Mesendoderm (in vitro differentiated cells): ENCODE results near the gene KATNAL2.

Source experiments
- DNase-seq: peaks from one replicate; pipeline ENCODE4 v3.0.0; 2013
- H2AK5ac ChIP-seq: 2 replicates; pipeline ENCODE4 v1.6.1; 2013; ENCODE audit warnings: low read length, inconsistent platforms
- H2BK120ac ChIP-seq: 2 replicates; pipeline ENCODE4 v1.6.1; 2013; ENCODE audit warnings: low read depth, mild to moderate bottlenecking, low read length, moderate library complexity, mixed read lengths
- H2BK15ac ChIP-seq: replicated peaks from 2 replicates; pipeline ENCODE4 v1.6.1; 2013; ENCODE audit warnings: low read depth, mild to moderate bottlenecking, moderate library complexity
- H2BK5ac ChIP-seq: 2 replicates; pipeline ENCODE4 v1.6.1; 2013; ENCODE audit warnings: low read length, inconsistent platforms
- H3K18ac ChIP-seq: 2 replicates; pipeline ENCODE4 v1.6.1; 2013; ENCODE audit warnings: mild to moderate bottlenecking, low read length, mixed read lengths
- H3K23ac ChIP-seq: one replicate; pipeline ENCODE4 v1.6.1; 2013; ENCODE audit warnings: low read length
- H3K27ac ChIP-seq: 2 replicates; pipeline ENCODE4 v1.5.1; 2013; ENCODE audit warnings: low read depth, mild to moderate bottlenecking, inconsistent platforms, low read length, moderate library complexity
- H3K27me3 ChIP-seq: 2 replicates; pipeline ENCODE4 v1.6.1; 2013; ENCODE audit warnings: low read length, control low read depth, mild to moderate bottlenecking, inconsistent platforms; ENCODE audit not compliant: insufficient read depth, poor library complexity
- H3K36me3 ChIP-seq: 2 replicates; pipeline ENCODE4 v1.6.1; 2013; ENCODE audit warnings: low read length, inconsistent platforms; ENCODE audit not compliant: control insufficient read depth, insufficient read depth
- H3K4ac ChIP-seq: one replicate; pipeline ENCODE4 v1.6.1; 2013; ENCODE audit warnings: low read depth, mild to moderate bottlenecking, low read length, moderate library complexity
- H3K4me1 ChIP-seq: 2 replicates; pipeline ENCODE4 v1.6.1; 2013; ENCODE audit warnings: low read depth, low read length, inconsistent platforms; ENCODE audit not compliant: control insufficient read depth
- H3K4me2 ChIP-seq: 2 replicates; pipeline ENCODE4 v1.6.1; 2013; ENCODE audit warnings: low read length
- H3K4me3 ChIP-seq: 2 replicates; pipeline ENCODE4 v1.5.1; 2013; ENCODE audit warnings: mild to moderate bottlenecking, low read length
- H3K56ac ChIP-seq: one replicate; pipeline ENCODE4 v1.6.1; 2013; ENCODE audit warnings: low read length
- H3K79me1 ChIP-seq: 2 replicates; pipeline ENCODE4 v1.6.1; 2013; ENCODE audit warnings: low read length, inconsistent platforms
- H3K79me2 ChIP-seq: 2 replicates; pipeline ENCODE4 v1.6.1; 2013; ENCODE audit warnings: mild to moderate bottlenecking, low read length; ENCODE audit not compliant: control insufficient read depth, insufficient read depth
- H3K9ac ChIP-seq: 2 replicates; pipeline ENCODE4 v1.6.1; 2013; ENCODE audit warnings: low read length, inconsistent platforms
- H4K5ac ChIP-seq: one replicate; pipeline ENCODE4 v1.6.1; 2013; ENCODE audit warnings: low read length
- H4K8ac ChIP-seq: one replicate; pipeline ENCODE4 v1.6.1; 2013; ENCODE audit warnings: low read depth, mild to moderate bottlenecking, control low read depth, low read length, moderate library complexity
- WGBS: extraction: QIAGEN DNeasy Blood & Tissue Kit; methylation state at CpG from one replicate; pipeline ENCODE4 v1.1.7; 2013; ENCODE audit warnings: low lambda C conversion rate, missing lambda C conversion rate; ENCODE audit not compliant: insufficient coverage; ENCODE audit errors: extremely low coverage; 5-methylcytosine and 5-hydroxymethylcytosine counted together

KATNAL2 gene

DNA sequence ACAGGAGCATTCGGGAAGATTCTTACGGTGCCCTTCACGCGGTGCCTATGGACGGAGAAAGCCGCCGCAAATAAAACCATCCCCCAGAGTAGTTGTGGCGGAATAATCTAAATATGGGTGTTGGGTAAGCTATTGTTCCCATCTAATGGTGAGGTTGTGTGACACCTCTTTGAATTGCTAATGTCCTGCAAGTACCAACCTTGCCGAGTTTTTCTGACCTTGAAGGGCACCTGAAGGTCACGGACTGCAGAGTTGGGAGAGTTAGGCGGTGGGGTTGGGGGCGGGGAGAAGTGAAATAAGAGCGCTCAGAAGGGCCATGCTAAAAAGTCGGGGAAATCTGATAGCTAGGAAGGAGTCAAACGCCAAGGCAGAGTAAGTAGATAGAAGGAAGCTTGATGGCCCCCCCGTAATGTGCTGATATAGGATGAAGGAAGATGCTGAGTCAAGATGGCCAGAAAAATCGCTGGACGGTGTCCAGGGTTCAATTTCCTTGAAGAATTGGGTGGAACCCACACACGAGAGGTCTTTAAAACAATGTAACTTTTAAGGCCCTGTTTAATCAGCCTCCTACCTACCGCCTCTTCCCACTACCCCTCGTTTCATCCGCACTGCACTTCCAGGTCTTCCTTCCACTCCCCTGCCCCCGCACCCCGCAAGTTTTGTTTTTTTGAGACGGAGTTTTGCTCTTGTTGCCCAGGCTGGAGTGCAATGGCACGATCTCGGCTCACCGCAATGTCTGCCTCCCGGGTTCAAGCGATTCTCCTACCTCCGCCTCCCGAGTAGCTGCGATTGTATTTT lies 600 bp downstream of the KATNAL2 start:
- Histone ChIP-seq H3K9ac (peak overlapping the region; percentile 84), H3K27me3 (no peaks in the 10 kb centered on the region), H3K4me1 (peaks cover 3% of the 10 kb centered on the region), H4K5ac (no peak overlapping the region), H3K18ac (peak overlapping the region; percentile 85), H3K4me2 (peak overlapping the region; percentile 82), H3K4ac (peak overlapping the region; percentile 76), H3K36me3 (no peaks in the 10 kb centered on the region), H3K27ac (peak overlapping the region; percentile 75), H3K79me2 (peaks cover 16% of the 10 kb centered on the region), H3K79me1 (peaks cover 8% of the 10 kb centered on the region), H4K8ac (no peak overlapping the region), H3K23ac (no peak overlapping the region), H3K4me3 (peak overlapping the region; percentile 75), H2BK5ac (no peak overlapping the region), H2AK5ac (no peak overlapping the region), H2BK120ac (no peak overlapping the region), H2BK15ac (no peak overlapping the region), H3K56ac (peak overlapping the region; percentile 95)
- DNase-seq = peak; percentile 70
- no CpG with 5 or more reads among the region's 33 CpGs for WGBS

DNA sequence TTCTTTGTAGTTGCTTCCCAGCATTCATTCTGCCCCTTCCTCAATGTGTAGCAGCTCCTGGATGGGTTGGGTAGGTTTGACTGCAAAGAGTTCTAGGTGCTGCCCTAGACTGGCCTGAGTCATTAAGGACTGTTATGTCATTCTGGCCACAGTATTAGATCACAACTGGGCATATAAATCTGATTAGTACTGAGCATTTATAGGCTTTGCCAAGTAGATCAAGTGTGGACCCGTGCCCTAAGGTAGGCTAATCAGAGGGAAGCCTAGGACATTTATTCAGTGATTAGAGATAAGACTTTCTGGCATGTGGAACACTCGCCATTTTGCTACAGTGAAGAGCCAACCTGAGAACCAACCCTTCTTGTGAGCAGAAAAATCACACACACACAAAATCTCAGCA lies 2.7 kb downstream of the KATNAL2 start:
- Histone ChIP-seq H3K79me1 (peaks cover 5% of the 10 kb centered on the region), H3K36me3 (no peaks in the 10 kb centered on the region), H2BK5ac (no peak overlapping the region), H3K27ac (no peak overlapping the region), H3K4me1 (peaks cover 3% of the 10 kb centered on the region), H2BK120ac (no peak overlapping the region), H3K56ac (no peak overlapping the region), H2BK15ac (no peak overlapping the region), H3K4ac (no peak overlapping the region), H3K4me3 (no peak overlapping the region), H4K5ac (no peak overlapping the region), H3K18ac (no peak overlapping the region), H3K9ac (no peak overlapping the region), H3K27me3 (no peaks in the 10 kb centered on the region), H3K79me2 (peaks cover 10% of the 10 kb centered on the region), H3K23ac (no peak overlapping the region), H4K8ac (no peak overlapping the region), H2AK5ac (no peak overlapping the region), H3K4me2 (no peak overlapping the region)
- no CpG with 5 or more reads among the region's 2 CpGs for WGBS
- DNase-seq = no peak

DNA sequence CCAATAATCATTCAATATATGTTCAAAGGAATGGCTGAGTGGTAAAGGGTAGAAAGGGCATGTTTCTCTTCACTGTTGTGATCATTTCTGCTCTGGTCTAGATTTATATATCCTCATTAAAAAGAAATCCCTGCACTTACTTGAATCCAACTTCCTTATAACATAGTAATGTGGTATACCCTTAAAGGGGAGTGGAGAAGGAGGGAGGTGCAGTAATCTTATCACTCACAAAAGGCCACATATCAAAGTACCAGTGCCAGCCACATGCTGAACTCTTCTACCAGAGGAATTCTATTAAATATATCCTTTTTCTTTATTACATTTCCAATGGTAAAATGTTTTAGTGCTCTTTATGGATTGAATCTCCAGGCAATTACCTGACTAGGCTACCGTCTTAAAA lies 3.3 kb downstream of the KATNAL2 start:
- H2BK5ac ChIP-seq = no peak overlapping the region
- H3K79me1 ChIP-seq = peaks cover 2% of the 10 kb centered on the region
- H3K27ac ChIP-seq = no peak overlapping the region
- no CpG with 5 or more reads among the region's 1 CpG for WGBS
- no peak overlapping the region for H2BK15ac ChIP-seq
- H3K79me2 ChIP-seq = peaks cover 6% of the 10 kb centered on the region
- no peak overlapping the region for H3K4me3 ChIP-seq
- H2BK120ac ChIP-seq = no peak overlapping the region
- no peak for DNase-seq
- no peak overlapping the region for H3K4me2 ChIP-seq
- H3K36me3 ChIP-seq = no peaks in the 10 kb centered on the region
- no peak overlapping the region for H4K8ac ChIP-seq
- no peak overlapping the region for H3K18ac ChIP-seq
- H3K4me1 ChIP-seq = peaks cover 3% of the 10 kb centered on the region
- H3K56ac ChIP-seq = no peak overlapping the region
- no peak overlapping the region for H4K5ac ChIP-seq
- H3K23ac ChIP-seq = no peak overlapping the region
- H3K9ac ChIP-seq = no peak overlapping the region
- no peak overlapping the region for H2AK5ac ChIP-seq
- no peaks in the 10 kb centered on the region for H3K27me3 ChIP-seq
- H3K4ac ChIP-seq = no peak overlapping the region

DNA sequence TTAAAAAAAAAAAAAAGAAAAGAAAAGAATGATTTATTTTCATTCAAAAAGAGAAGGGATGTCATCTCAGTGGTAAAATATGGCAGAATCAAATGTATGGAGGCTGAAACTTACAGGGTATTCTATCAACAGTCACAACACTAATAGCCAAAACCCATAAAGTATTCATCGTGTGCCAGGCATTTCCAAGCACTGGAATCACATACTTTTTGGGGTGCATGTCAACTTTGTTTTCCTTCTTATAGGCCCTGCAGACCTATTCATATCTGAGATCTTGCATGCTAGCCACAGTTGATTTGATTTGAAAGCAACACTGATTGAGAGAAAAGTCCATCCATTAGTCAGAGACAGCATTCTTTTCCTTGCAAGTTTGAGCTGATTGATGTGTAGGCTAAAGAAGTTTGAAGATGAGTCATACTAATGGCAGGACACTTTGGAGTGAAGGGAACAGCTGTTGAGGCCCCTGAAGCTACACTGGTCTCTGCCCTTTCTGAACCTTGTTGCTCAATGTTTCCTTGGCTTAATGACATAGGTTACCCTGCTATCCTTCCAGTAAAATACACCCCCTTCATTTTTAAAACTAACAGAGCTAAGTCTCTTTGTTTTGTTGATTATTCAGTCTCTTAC lies 22.0 kb downstream of the KATNAL2 start:
- H2AK5ac ChIP-seq = no peak overlapping the region
- no peak overlapping the region for H3K23ac ChIP-seq
- H3K4me3 ChIP-seq = no peak overlapping the region
- H3K79me2 ChIP-seq = no peaks in the 10 kb centered on the region
- no peak overlapping the region for H3K27ac ChIP-seq
- H2BK5ac ChIP-seq = no peak overlapping the region
- no peak overlapping the region for H2BK15ac ChIP-seq
- no peaks in the 10 kb centered on the region for H3K4me1 ChIP-seq
- no peak overlapping the region for H3K56ac ChIP-seq
- H3K9ac ChIP-seq = no peak overlapping the region
- no peak overlapping the region for H3K18ac ChIP-seq
- H4K8ac ChIP-seq = no peak overlapping the region
- no CpG with 5 or more reads among the region's 1 CpG for WGBS
- no peaks in the 10 kb centered on the region for H3K27me3 ChIP-seq
- no peaks in the 10 kb centered on the region for H3K36me3 ChIP-seq
- H3K79me1 ChIP-seq = no peaks in the 10 kb centered on the region
- H2BK120ac ChIP-seq = no peak overlapping the region
- DNase-seq = peak; percentile 53
- no peak overlapping the region for H3K4me2 ChIP-seq
- no peak overlapping the region for H3K4ac ChIP-seq
- H4K5ac ChIP-seq = no peak overlapping the region

DNA sequence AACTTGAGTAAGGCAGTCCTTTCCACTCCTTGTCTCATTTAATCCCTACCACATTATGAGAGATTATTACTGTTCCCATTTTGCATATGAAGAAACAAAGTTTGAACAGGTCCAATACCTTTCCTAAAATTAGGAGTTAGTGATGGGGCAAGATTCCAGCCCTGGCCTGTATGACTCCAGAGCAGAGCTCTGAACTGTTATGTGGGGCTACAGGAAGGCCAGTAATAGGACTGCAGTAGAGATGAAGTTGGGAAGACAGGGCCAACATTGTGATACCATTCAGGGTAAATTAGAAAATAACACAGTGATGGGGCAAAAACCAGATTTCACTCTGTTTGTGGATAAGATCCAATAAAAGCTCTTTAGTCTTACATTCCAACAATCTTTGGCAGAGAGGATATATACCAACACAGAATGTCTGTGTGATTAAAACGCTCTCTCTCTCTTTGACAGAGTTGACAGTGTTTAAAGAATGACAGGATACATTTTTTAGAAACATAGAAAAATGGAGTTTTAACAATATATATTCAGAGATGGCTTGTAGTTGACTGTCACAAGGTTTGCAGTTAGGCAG lies 22.7 kb downstream of the KATNAL2 start:
- no peak overlapping the region for H4K5ac ChIP-seq
- no peak overlapping the region for H3K4me2 ChIP-seq
- no peaks in the 10 kb centered on the region for H3K79me1 ChIP-seq
- H2BK5ac ChIP-seq = no peak overlapping the region
- H3K18ac ChIP-seq = no peak overlapping the region
- no peak overlapping the region for H4K8ac ChIP-seq
- H3K4me3 ChIP-seq = no peak overlapping the region
- H2BK15ac ChIP-seq = no peak overlapping the region
- DNase-seq = no peak
- no peak overlapping the region for H3K27ac ChIP-seq
- no peak overlapping the region for H3K56ac ChIP-seq
- no peaks in the 10 kb centered on the region for H3K79me2 ChIP-seq
- no peak overlapping the region for H3K23ac ChIP-seq
- WGBS = no CpG with 5 or more reads among the region's 1 CpG
- H2BK120ac ChIP-seq = no peak overlapping the region
- no peak overlapping the region for H3K9ac ChIP-seq
- H3K27me3 ChIP-seq = no peaks in the 10 kb centered on the region
- no peak overlapping the region for H2AK5ac ChIP-seq
- H3K4me1 ChIP-seq = no peaks in the 10 kb centered on the region
- no peak overlapping the region for H3K4ac ChIP-seq
- no peaks in the 10 kb centered on the region for H3K36me3 ChIP-seq
